GM18951 (cell line): ENCODE measurements around the gene LYRM2.

Experiments
- POLR2A ChIP-seq: IDR thresholded peaks from 4 replicates; pipeline ENCODE4 v1.6.1; 2011; ENCODE audit warnings: mild to moderate bottlenecking; ENCODE audit not compliant: insufficient read length, insufficient read depth; ENCODE audit errors: extremely low read depth
- in situ Hi-C: fragments of 300-500 bp; cut with MboI; formaldehyde crosslinking; loops from one replicate; pipeline ENCODE4 v1.12.0; 2022; ENCODE audit warnings: low sequenced_read_pairs, mixed read lengths, inconsistent platforms; ENCODE audit not compliant: unreplicated experiment

The LYRM2 gene

GRCh38 chr6:89597372-89597771 lies 41.2 kb downstream of the LYRM2 start:
- no peak for TF ChIP-seq POLR2A
- in situ Hi-C loops, result no loop called here

DNA sequence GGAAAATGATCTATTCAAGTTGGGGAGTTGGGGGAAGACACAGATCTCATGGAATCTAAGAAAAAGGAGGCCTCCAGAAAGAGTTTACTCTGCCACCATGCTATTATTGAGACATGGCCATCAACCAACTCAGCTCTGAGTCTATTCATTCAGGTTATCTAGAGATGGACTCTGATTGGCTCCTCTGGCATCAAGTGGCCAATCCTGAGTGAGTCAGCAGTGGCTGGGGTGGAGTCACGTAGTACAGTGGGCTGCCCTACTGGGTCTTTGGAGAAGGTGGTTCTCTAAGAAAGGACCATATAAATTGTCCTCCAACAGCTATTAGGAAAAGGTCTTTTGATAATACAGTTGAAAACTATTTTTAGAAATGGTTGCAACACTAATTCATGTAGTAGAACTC lies 42.1 kb downstream of the LYRM2 start:
- in situ Hi-C loops, result no loop called here
- no peak for TF ChIP-seq POLR2A

- TF ChIP-seq POLR2A, result no peak
- in situ Hi-C loops, result no loop called here
These were observed 42.5 kb downstream of the LYRM2 start for GRCh38 chr6:89596056-89596455.

- no peak for TF ChIP-seq POLR2A
- in situ Hi-C loops, result no loop called here
These were observed 46.8 kb downstream of the LYRM2 start for GRCh38 chr6:89591745-89592144.

- in situ Hi-C loops, result no loop called here
- TF ChIP-seq POLR2A, result no peak
These were observed 48.4 kb downstream of the LYRM2 start for GRCh38 chr6:89590133-89590532.

DNA sequence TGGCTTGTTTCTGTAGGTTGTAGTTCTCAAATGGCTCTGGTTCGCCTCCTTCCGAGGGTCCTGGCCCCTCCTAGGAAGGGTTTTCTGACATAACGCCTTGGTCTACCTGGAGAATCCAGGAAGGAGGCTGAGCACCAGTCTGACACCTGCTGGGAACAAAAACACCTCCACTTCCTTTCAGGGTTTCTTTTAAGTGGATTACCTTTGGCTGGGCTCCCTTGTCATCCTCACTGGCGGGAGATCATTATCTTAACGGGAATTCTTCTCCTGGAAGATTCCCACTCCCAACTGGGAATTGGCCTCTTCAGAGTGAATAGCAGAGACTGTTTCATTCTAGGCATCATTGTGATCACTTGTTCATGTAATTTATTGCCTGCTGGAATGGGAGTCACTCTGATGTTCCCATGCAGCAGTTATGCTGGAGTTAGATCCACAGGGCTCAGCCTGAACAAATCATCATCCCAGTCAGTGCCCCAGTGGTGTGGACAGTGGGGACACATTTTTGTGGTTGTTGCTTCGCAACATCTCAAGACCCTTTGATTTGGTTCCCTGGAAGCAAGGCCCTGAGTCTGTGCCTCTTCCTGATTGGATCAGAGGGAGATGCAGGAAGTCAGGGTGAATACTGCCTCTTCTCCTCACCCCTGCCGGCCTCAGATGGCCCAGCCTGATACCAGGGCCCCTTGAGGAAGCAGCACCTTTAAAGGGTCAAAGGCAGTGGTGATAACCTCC lies 49.1 kb downstream of the LYRM2 start:
- in situ Hi-C loops, result no loop called here
- no peak for TF ChIP-seq POLR2A

DNA sequence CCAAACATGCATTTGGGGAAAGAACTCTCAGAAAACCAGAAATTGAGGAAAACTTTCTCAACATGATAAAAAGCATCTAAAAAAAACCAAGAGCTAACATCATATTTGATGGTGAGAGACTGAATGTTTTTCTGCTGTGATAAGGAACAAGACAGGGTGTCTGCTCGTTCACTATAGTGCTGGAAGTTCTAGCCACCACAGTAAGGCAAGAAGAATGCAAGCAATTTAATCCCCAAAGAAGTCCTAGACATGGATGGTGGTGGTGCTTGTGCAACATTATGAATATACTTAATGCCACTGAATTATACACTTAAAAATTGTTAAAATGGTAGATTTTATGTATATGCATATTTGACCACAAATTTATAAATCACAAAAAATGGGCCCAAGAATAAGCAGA lies 53.4 kb downstream of the LYRM2 start:
- no peak for TF ChIP-seq POLR2A
- in situ Hi-C loops, result no loop called here

DNA sequence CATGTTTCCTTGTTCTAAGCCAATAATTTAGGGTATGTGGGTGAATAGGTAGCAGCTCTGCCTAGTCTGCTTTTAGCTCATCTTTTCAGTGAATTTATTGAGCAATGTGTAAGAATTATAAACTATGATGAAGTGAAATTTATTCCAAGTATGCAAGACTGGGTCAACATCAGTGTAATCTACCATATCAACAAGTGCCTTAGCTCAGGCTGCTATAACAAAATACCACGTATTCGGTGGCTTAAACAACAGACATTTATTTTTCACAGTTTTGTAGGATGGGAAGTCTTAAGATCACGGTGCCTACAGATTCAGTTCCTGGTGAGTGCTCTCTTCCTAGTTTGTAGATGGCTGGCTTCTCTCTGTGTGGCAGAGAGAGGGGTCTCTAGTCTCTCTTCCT lies 54.0 kb downstream of the LYRM2 start:
- in situ Hi-C loops, result no loop called here
- no peak for TF ChIP-seq POLR2A

DNA sequence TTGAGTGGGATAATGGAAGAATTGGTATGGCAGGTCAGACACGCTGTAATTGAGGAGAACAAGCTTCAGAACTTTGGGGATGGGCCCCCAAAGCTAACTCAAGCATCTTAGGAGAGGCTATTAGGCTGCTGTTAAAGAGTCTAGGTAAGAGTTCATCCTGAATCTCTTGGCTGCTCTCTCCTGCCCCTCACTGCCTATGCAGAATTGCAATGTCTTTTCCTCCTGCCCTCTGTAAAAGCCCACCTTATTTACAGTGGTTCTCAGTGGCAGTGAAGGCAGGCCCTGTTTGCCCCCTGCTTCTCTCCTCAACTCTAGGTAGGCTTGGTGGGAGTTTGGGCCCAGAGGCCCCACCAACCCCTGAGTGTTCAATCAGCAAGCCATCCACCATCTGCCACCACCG lies 55.0 kb downstream of the LYRM2 start:
- no peak for TF ChIP-seq POLR2A
- in situ Hi-C loops, result no loop called here

- in situ Hi-C loops, result no loop called here
- no peak for TF ChIP-seq POLR2A
These were observed 55.8 kb downstream of the LYRM2 start for GRCh38 chr6:89582669-89583325.

GRCh38 chr6:89581689-89582088 lies 56.9 kb downstream of the LYRM2 start:
- TF ChIP-seq POLR2A, result no peak
- in situ Hi-C loops, result no loop called here

GRCh38 chr6:89580997-89581666 lies 57.4 kb downstream of the LYRM2 start:
- no peak for TF ChIP-seq POLR2A
- in situ Hi-C loops, result no loop called here

GRCh38 chr6:89575562-89575960 lies 63.0 kb downstream of the LYRM2 start:
- no peak for TF ChIP-seq POLR2A
- in situ Hi-C loops, result no loop called here
